VCaP (cell line): ENCODE data around the gene PSMD4.
A peak's percentile ranks its signal among the peaks of the same experiment; 100 is the strongest.

Source experiments
- H3K27ac ChIP-seq: fragments of 450-650 bp; 2 replicates; pipeline ENCODE4 v1.5.1; 2017
- TF ChIP-seq, protein P1 (sequence below): fragments of 450-650 bp; conservative IDR thresholded peaks from 2 replicates; pipeline ENCODE4 v1.5.1; 2017; ENCODE audit warnings: mild to moderate bottlenecking, moderate library complexity

PSMD4 gene

GRCh38 chr1:151277249-151277648, 22.7 kb downstream of the PSMD4 start:
- TF ChIP-seq, protein P1, sequence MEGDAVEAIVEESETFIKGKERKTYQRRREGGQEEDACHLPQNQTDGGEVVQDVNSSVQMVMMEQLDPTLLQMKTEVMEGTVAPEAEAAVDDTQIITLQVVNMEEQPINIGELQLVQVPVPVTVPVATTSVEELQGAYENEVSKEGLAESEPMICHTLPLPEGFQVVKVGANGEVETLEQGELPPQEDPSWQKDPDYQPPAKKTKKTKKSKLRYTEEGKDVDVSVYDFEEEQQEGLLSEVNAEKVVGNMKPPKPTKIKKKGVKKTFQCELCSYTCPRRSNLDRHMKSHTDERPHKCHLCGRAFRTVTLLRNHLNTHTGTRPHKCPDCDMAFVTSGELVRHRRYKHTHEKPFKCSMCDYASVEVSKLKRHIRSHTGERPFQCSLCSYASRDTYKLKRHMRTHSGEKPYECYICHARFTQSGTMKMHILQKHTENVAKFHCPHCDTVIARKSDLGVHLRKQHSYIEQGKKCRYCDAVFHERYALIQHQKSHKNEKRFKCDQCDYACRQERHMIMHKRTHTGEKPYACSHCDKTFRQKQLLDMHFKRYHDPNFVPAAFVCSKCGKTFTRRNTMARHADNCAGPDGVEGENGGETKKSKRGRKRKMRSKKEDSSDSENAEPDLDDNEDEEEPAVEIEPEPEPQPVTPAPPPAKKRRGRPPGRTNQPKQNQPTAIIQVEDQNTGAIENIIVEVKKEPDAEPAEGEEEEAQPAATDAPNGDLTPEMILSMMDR: no peak
- H3K27ac ChIP-seq: no peak overlapping the region

GRCh38 chr1:151281225-151281968, 26.9 kb downstream of the PSMD4 start:
- TF ChIP-seq, protein P1: no peak
- peak overlapping the region; percentile 92 for H3K27ac ChIP-seq

GRCh38 chr1:151281969-151282882, 27.7 kb downstream of the PSMD4 start, which contains the start of gene ZNF687:
Gene ZNF687, plus strand, starts transcription at chr1:151282299. Its CDS starts 3,993 bp downstream, at chr1:151286292.
- peak within 1 kb of the TSS; percentile 92 for H3K27ac ChIP-seq
- TF ChIP-seq, protein P1: no peak

GRCh38 chr1:151282883-151283725, 28.6 kb downstream of the PSMD4 start:
- H3K27ac ChIP-seq: peak overlapping the region; percentile 92
- TF ChIP-seq, protein P1: no peak

- peak overlapping the region; percentile 92; the same call in 1 of the 2 replicates for H3K27ac ChIP-seq
- TF ChIP-seq, protein P1: no peak
Observed at GRCh38 chr1:151284013-151284577, 29.6 kb downstream of the PSMD4 start.

GRCh38 chr1:151286619-151287340, 32.2 kb downstream of the PSMD4 start:
- TF ChIP-seq, protein P1: no peak

More at GRCh38 chr1:151286619-151287340, 32.2 kb downstream of the PSMD4 start:
- H3K27ac ChIP-seq: no peak overlapping the region
